ENCODE measurements around the gene ATP2B2. TPM values are rescaled to one million over a fixed set of nuclear protein-coding genes. Genes with fewer than 3 reads are reported as not detected.

ATP2B2 gene
- total and polyA plus RNA-seq, 2 of the 8 experiments (the other 6 are each of a cell fraction or from before 2014, with no cell fraction given), result 0.14 to 1.2 TPM

GRCh38 chr3:10428406-10429091, 76.8 kb downstream of the ATP2B2 start:
- H3K9me3 ChIP-seq (ENCODE audit: insufficient read depth in 2 of 2, low read depth in 1 of 2, low read length in 1 of 2), result no peaks in the 10 kb centered on the region
- H3K4me1 ChIP-seq (replicated peaks in 1 of 4; ENCODE audit: control insufficient read depth in 3 of 4, insufficient read depth in 4 of 4, low read length in 3 of 4), result no peaks in the 10 kb centered on the region
- H3K27ac ChIP-seq (ENCODE audit: low read depth, low read length), result no peak overlapping the region
- H3K23me2 ChIP-seq (ENCODE audit: low read depth, low read length), result no peaks in the 10 kb centered on the region
- DNase-seq (ENCODE audit: low read depth in 1 of 2, low spot score in 2 of 2) (no peak), FAIRE-seq (no peak)
- H3K27me3 ChIP-seq (replicated peaks in 1 of 4; ENCODE audit: control insufficient read depth in 3 of 4, extremely low read depth in 1 of 4, insufficient read depth in 3 of 4, low read length in 3 of 4), result no peaks in the 10 kb centered on the region
- H3K23ac ChIP-seq (ENCODE audit: insufficient read length), result no peak overlapping the region
- no peak overlapping the region for H4K8ac ChIP-seq (ENCODE audit: extremely low read depth, insufficient read depth, low read length)
- no peak overlapping the region for H2BK20ac ChIP-seq (ENCODE audit: low read length)
- no peak overlapping the region for H3K18ac ChIP-seq (ENCODE audit: extremely low read depth, low read length)
- no peak overlapping the region for H4K91ac ChIP-seq (replicated peaks; ENCODE audit: insufficient read length, low read length)
- no peaks in the 10 kb centered on the region for H4K20me1 ChIP-seq (replicated peaks in 1 of 2; ENCODE audit: control insufficient read depth in 1 of 2, insufficient read depth in 2 of 2, low read length in 2 of 2)
- no peak overlapping the region for H2AK5ac ChIP-seq (ENCODE audit: low read depth, low read length)
- H2BK12ac ChIP-seq (ENCODE audit: low read depth, low read length), result no peak overlapping the region
- H2BK120ac ChIP-seq (replicated peaks; ENCODE audit: low read depth, low read length), result no peak overlapping the region
- whole genome bisulfite sequencing, 2 experiments (ENCODE audit: extremely low coverage in 1 of 2, insufficient coverage in 1 of 2, insufficient read length in 1 of 2, insufficient replicate concordance in 2 of 2, low coverage in 1 of 2, low lambda C conversion rate in 2 of 2, missing lambda C conversion rate in 1 of 2), result 80% methylated on average over 12 of the region's 12 CpGs; no CpG with 5 or more reads in 1 of the 2 experiments
- H4K5ac ChIP-seq (ENCODE audit: insufficient read length, low read depth, low read length), result no peak overlapping the region
- H3K4me3 ChIP-seq (ENCODE audit: extremely low read depth in 1 of 4, insufficient read depth in 2 of 4, low read depth in 3 of 4, low read length in 4 of 4), result no peak overlapping the region
- no peak overlapping the region for H2AFZ ChIP-seq (ENCODE audit: low read length)
- no peak overlapping the region for H3K14ac ChIP-seq (ENCODE audit: insufficient read length)
- CTCF ChIA-PET (ENCODE audit: partially characterized antibody), result no interaction called here
- H2BK15ac ChIP-seq (ENCODE audit: low read length), result 0 out of 2 replicates have a peak overlapping the region, but pooled peaks have one; percentile 25
- H3K4me2 ChIP-seq (ENCODE audit: insufficient read depth in 1 of 2, low read depth in 2 of 2, low read length in 2 of 2), result no peak overlapping the region
- POLR2A ChIA-PET (ENCODE audit: partially characterized antibody), result no interaction called here
- H3K56ac ChIP-seq (replicated peaks; ENCODE audit: insufficient read length, low read depth, low read length), result no peak overlapping the region
- H3K4ac ChIP-seq (replicated peaks; ENCODE audit: insufficient read length, low read depth, low read length), result no peak overlapping the region
- no peak overlapping the region for H3K9ac ChIP-seq (replicated peaks in 1 of 4; ENCODE audit: extremely low read depth in 1 of 4, low read depth in 3 of 4, low read length in 3 of 4)
- no peaks in the 10 kb centered on the region for H3K36me3 ChIP-seq (ENCODE audit: control insufficient read depth in 2 of 4, insufficient read depth in 4 of 4, low read length in 3 of 4)
- no peaks in the 10 kb centered on the region for H3K79me1 ChIP-seq (ENCODE audit: low read depth, low read length)
- H2BK5ac ChIP-seq (ENCODE audit: low read depth, low read length), result no peak overlapping the region
- no peaks in the 10 kb centered on the region for H3K79me2 ChIP-seq (ENCODE audit: control insufficient read depth in 1 of 2, insufficient read depth in 2 of 2, low read length in 2 of 2)
- no peak for TF ChIP-seq TCF12 (IDR thresholded peaks at IDR 0.05; ENCODE audit: low read depth, low read length)
- no peak for TF ChIP-seq ZNF274 (IDR thresholded peaks at IDR 0.05; ENCODE audit: borderline replicate concordance, extremely low read depth, low read length)
- no peak for TF ChIP-seq GTF2F1 (IDR thresholded peaks at IDR 0.05; ENCODE audit: borderline replicate concordance, low read depth, low read length)
- TF ChIP-seq ATF2 (IDR thresholded peaks at IDR 0.05; ENCODE audit: low read length), result no peak
- no peak for TF ChIP-seq GABPA (IDR thresholded peaks at IDR 0.05; ENCODE audit: borderline replicate concordance, insufficient read depth, low read length)
- TF ChIP-seq CHD2 (IDR thresholded peaks at IDR 0.05; ENCODE audit: low read length), result no peak
- no peak for TF ChIP-seq CHD1 (IDR thresholded peaks at IDR 0.05; ENCODE audit: low read depth, low read length)
- no peak for TF ChIP-seq CREB1 (IDR thresholded peaks at IDR 0.05)
- no peak for TF ChIP-seq TEAD4 (IDR thresholded peaks at IDR 0.05; ENCODE audit: low read depth, low read length)
- no peak for TF ChIP-seq SUZ12 (IDR thresholded peaks at IDR 0.05; ENCODE audit: low read length)
- TF ChIP-seq JUN (IDR thresholded peaks at IDR 0.05; ENCODE audit: low read depth, low read length), result no peak

Measured in H1 (cell line).